OCI-LY7 (cell line): ENCODE data around the gene RNF182. TPM values are rescaled to one million over a fixed set of nuclear protein-coding genes. Genes with fewer than 3 reads are reported as not detected.

Experiments
- BruUV-seq: library from RNA; stranded (reverse); fragments of 400-500 nt; replicated peaks from 2 replicates; lab custom pipeline; 2021; lab: Mats Ljungman, UMichigan
- CTCF ChIA-PET: fragments of 300-600 bp; sonication (Branson Sonifier 250); formaldehyde crosslinking; loops from one replicate; lab custom pipeline; 2022; ENCODE audit warnings: antibody characterized with exemption; ENCODE audit not compliant: unreplicated experiment; lab: Charles Lee
- POLR2A ChIA-PET: fragments of 300-600 bp; sonication (Branson Sonifier 250); formaldehyde crosslinking; loops from one replicate; lab custom pipeline; 2022; ENCODE audit warnings: antibody characterized with exemption; lab: Charles Lee
- DNase-seq: peaks from one replicate; pipeline ENCODE4 v3.0.0-alpha.2; 2015; ENCODE audit warnings: low spot score
- H2AFZ ChIP-seq: fragments of 200-600 bp; sonication (generic), shearing (Covaris generic); 2 replicates; pipeline ENCODE4 v1.6.1; 2014; ENCODE audit warnings: mild to moderate bottlenecking, antibody characterized with exemption, low read length, moderate library complexity
- H3K27ac ChIP-seq: fragments of 200-600 bp; sonication (generic); 2 replicates; pipeline ENCODE4 v1.5.1; 2014; ENCODE audit warnings: mixed run types, low read depth, mild to moderate bottlenecking, moderate library complexity, low read length, inconsistent platforms; ENCODE audit not compliant: poor library complexity, severe bottlenecking
- H3K36me3 ChIP-seq: fragments of 200-600 bp; sonication (generic); 2 replicates; pipeline ENCODE4 v1.6.1; 2014; ENCODE audit warnings: mild to moderate bottlenecking, antibody characterized with exemption, low read length, moderate library complexity, mixed read lengths; ENCODE audit not compliant: insufficient read depth
- H3K4me1 ChIP-seq: fragments of 200-600 bp; sonication (generic); 2 replicates; pipeline ENCODE4 v1.5.1; 2014; ENCODE audit warnings: mild to moderate bottlenecking, low read length; ENCODE audit not compliant: insufficient read depth, poor library complexity, severe bottlenecking
- H3K4me2 ChIP-seq: fragments of 200-600 bp; sonication (generic); 2 replicates; pipeline ENCODE4 v1.6.1; 2014; ENCODE audit warnings: mild to moderate bottlenecking, low read length
- H3K4me3 ChIP-seq: fragments of 200-600 bp; sonication (generic); 2 replicates; pipeline ENCODE4 v1.5.1; 2014; ENCODE audit warnings: mild to moderate bottlenecking, low read depth, low read length; ENCODE audit not compliant: poor library complexity, severe bottlenecking
- H3K79me2 ChIP-seq: fragments of 200-600 bp; sonication (generic); 2 replicates; pipeline ENCODE4 v1.6.1; 2016; ENCODE audit warnings: low read depth, mild to moderate bottlenecking, low read length, moderate library complexity, mixed read lengths; ENCODE audit not compliant: insufficient read depth
- H3K9me2 ChIP-seq: fragments of 200-600 bp; sonication (generic); 2 replicates; pipeline ENCODE4 v1.6.1; 2016; ENCODE audit warnings: mild to moderate bottlenecking, low read length, mixed read lengths; ENCODE audit not compliant: insufficient read depth
- H3K9me3 ChIP-seq: fragments of 200-600 bp; sonication (generic); 2 replicates; pipeline ENCODE4 v1.6.1; 2014; ENCODE audit warnings: mild to moderate bottlenecking, mixed run types, low read length, mixed read lengths
- H4K20me1 ChIP-seq: fragments of 200-600 bp; sonication (generic); 2 replicates; pipeline ENCODE4 v1.6.1; 2014; ENCODE audit warnings: mild to moderate bottlenecking, antibody characterized with exemption, low read length, moderate library complexity, mixed read lengths; ENCODE audit not compliant: insufficient read depth
- EZH2phosphoT487 ChIP-seq: fragments of 200-600 bp; sonication (generic); IDR thresholded peaks from 2 replicates; pipeline ENCODE4 v1.6.1; 2018; ENCODE audit warnings: low read depth, borderline replicate concordance, mild to moderate bottlenecking, mixed run types, antibody characterized with exemption, low read length, moderate library complexity, mixed read lengths
- intact Hi-C: fragments of 100-400 bp; cut with micrococcal nuclease; formaldehyde crosslinking; loops from one replicate; pipeline ENCODE4 v1.10.0; 2022; ENCODE audit not compliant: unreplicated experiment
- total RNA-seq, 2 experiments: library from RNA; depleted of rRNA in 1 of 2; stranded (reverse); fragments of >200 nt in 1 of 2; shearing (Covaris generic) in 1 of 2; gene quantifications; 2 replicates each; pipeline ENCODE4 v1.2.3, GENCODE V29; 2014 to 2022
- TF ChIP-seq, protein P1 (sequence below): fragments of 200-600 bp; sonication (generic); conservative IDR thresholded peaks from 2 replicates; pipeline ENCODE4 v1.5.1; 2014; ENCODE audit warnings: mild to moderate bottlenecking, antibody characterized with exemption, low read length, moderate library complexity, mixed read lengths

Gene RNF182
- total RNA-seq, 2 experiments from 2014 or later, result not detected

GRCh38 chr6:13918686-13919250 is 6.0 kb upstream of the RNF182 start:
- TF ChIP-seq, protein P1, sequence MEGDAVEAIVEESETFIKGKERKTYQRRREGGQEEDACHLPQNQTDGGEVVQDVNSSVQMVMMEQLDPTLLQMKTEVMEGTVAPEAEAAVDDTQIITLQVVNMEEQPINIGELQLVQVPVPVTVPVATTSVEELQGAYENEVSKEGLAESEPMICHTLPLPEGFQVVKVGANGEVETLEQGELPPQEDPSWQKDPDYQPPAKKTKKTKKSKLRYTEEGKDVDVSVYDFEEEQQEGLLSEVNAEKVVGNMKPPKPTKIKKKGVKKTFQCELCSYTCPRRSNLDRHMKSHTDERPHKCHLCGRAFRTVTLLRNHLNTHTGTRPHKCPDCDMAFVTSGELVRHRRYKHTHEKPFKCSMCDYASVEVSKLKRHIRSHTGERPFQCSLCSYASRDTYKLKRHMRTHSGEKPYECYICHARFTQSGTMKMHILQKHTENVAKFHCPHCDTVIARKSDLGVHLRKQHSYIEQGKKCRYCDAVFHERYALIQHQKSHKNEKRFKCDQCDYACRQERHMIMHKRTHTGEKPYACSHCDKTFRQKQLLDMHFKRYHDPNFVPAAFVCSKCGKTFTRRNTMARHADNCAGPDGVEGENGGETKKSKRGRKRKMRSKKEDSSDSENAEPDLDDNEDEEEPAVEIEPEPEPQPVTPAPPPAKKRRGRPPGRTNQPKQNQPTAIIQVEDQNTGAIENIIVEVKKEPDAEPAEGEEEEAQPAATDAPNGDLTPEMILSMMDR, result no peak
- no peak for TF ChIP-seq EZH2phosphoT487
- DNase-seq, result no peak
- H3K27ac ChIP-seq, result no peak overlapping the region
- H3K9me3 ChIP-seq, result no peaks in the 10 kb centered on the region
- H3K4me3 ChIP-seq, result no peak overlapping the region
- BruUV-seq, result no TSS peak
- no peak overlapping the region for H3K4me2 ChIP-seq
- H3K9me2 ChIP-seq, result no peaks in the 10 kb centered on the region
- H3K79me2 ChIP-seq, result no peaks in the 10 kb centered on the region
- intact Hi-C loops, result no loop called here
- no peaks in the 10 kb centered on the region for H3K36me3 ChIP-seq
- H4K20me1 ChIP-seq, result no peaks in the 10 kb centered on the region
- ChIA-PET CTCF (no interaction called here), POLR2A (interaction anchor here (0.6 to 1.0 kb wide), 3 partner anchors 15 to 90 kb away, joined by 3 to 4 read pairs (median 3); no protein-coding TSS in a partner anchor)
- no peak overlapping the region for H2AFZ ChIP-seq
- H3K4me1 ChIP-seq, result no peaks in the 10 kb centered on the region

GRCh38 chr6:13919861-13920260 is 4.9 kb upstream of the RNF182 start:
- no TSS peak for BruUV-seq
- DNase-seq, result no peak
- intact Hi-C loops, result no loop called here
- no peaks in the 10 kb centered on the region for H3K4me1 ChIP-seq
- no peaks in the 10 kb centered on the region for H3K9me2 ChIP-seq
- ChIA-PET POLR2A (interaction anchor here (0.5 to 1.0 kb wide), 2 partner anchors 17 to 110 kb away, joined by 3 read pairs; no protein-coding TSS in a partner anchor), CTCF (no interaction called here)
- no peak overlapping the region for H2AFZ ChIP-seq
- no peaks in the 10 kb centered on the region for H3K79me2 ChIP-seq
- H3K9me3 ChIP-seq, result no peaks in the 10 kb centered on the region
- no peak overlapping the region for H3K4me3 ChIP-seq
- H3K36me3 ChIP-seq, result no peaks in the 10 kb centered on the region
- TF ChIP-seq, protein P1, result no peak
- no peak for TF ChIP-seq EZH2phosphoT487
- H3K4me2 ChIP-seq, result no peak overlapping the region
- H3K27ac ChIP-seq, result no peak overlapping the region
- no peaks in the 10 kb centered on the region for H4K20me1 ChIP-seq

DNA sequence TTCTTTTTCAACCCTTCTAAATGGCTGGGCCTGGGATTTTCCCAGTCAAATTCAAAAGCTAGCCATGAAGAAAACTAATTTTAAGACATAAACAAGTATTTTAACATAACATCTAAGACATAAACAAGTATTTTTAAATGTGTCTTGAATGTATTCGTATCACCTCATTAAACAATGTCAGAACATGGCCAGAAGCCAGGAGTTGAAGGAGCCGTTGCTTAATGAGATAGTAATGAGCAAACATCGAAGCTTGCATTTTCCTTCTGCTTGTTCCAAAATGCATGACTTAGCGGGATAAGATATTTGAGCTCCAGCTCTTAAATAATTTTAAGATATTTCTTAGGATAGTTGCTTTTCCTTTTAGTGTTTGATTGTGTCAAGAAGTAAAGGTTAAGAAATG is 4.2 kb upstream of the RNF182 start:
- no peak overlapping the region for H3K4me2 ChIP-seq
- H3K27ac ChIP-seq, result no peak overlapping the region
- no peak overlapping the region for H2AFZ ChIP-seq
- no TSS peak for BruUV-seq
- no peaks in the 10 kb centered on the region for H3K79me2 ChIP-seq
- no peak for DNase-seq
- intact Hi-C loops, result no loop called here
- CTCF ChIA-PET, result no interaction called here
- H3K9me2 ChIP-seq, result no peaks in the 10 kb centered on the region
- H3K4me1 ChIP-seq, result no peaks in the 10 kb centered on the region
- POLR2A ChIA-PET, result no interaction called here
- no peak overlapping the region for H3K4me3 ChIP-seq
- no peaks in the 10 kb centered on the region for H4K20me1 ChIP-seq
- no peaks in the 10 kb centered on the region for H3K36me3 ChIP-seq
- TF ChIP-seq, protein P1, result no peak
- TF ChIP-seq EZH2phosphoT487, result no peak
- H3K9me3 ChIP-seq, result no peaks in the 10 kb centered on the region
